ENCODE results near the gene EIF3A. TPM values are rescaled to one million over a fixed set of nuclear protein-coding genes. Genes with fewer than 3 reads are reported as not detected.

EIF3A gene
- total RNA-seq, 4 donors from 2014 or later: 136 to 240 (median 191) TPM

- no peak for ATAC-seq
- Histone ChIP-seq H3K27ac (no peak overlapping the region), H3K27me3 (no peaks in the 10 kb centered on the region), H3K4me1 (no peaks in the 10 kb centered on the region), H3K9me3 (no peaks in the 10 kb centered on the region), H3K4me3 (no peak overlapping the region), H3K36me3 (peaks cover 2 to 100% of the 10 kb centered on the region in 2 donors)
- in situ Hi-C loops (cut with MboI; ENCODE audit: low sequenced_read_pairs in 4 of 4): no loop called here
- no peak for TF ChIP-seq POLR2A (IDR thresholded peaks at IDR 0.05)
- TF ChIP-seq CTCF (IDR thresholded peaks at IDR 0.05 in 4 of 5, conservative IDR thresholded peaks at IDR 0.05 in 1 of 5): no peak
- intact Hi-C loops (cut with DNase I; ENCODE audit: low total_unique reads): no loop called here
- no peak for DNase-seq
Measured at GRCh38 chr10:119049361-119049760, 31.3 kb downstream of the EIF3A start.

- Histone ChIP-seq H3K4me1 (no peaks in the 10 kb centered on the region), H3K27me3 (no peaks in the 10 kb centered on the region), H3K4me3 (no peak overlapping the region), H3K27ac (no peak overlapping the region), H3K9me3 (no peaks in the 10 kb centered on the region), H3K36me3 (peaks cover 7 to 100% of the 10 kb centered on the region in 2 donors)
- intact Hi-C loops (cut with DNase I; ENCODE audit: low total_unique reads) (no loop called here), in situ Hi-C loops (cut with MboI; ENCODE audit: low sequenced_read_pairs in 4 of 4) (no loop called here)
- DNase-seq: no peak
- no peak for TF ChIP-seq POLR2A (IDR thresholded peaks at IDR 0.05)
- no peak for ATAC-seq
Measured at GRCh38 chr10:119045561-119045960, 35.1 kb downstream of the EIF3A start.

- in situ Hi-C loops (cut with MboI; ENCODE audit: low sequenced_read_pairs in 4 of 4) (no loop called here), intact Hi-C loops (cut with DNase I; ENCODE audit: low total_unique reads) (no loop called here)
- TF ChIP-seq POLR2A (IDR thresholded peaks at IDR 0.05) (no peak), CTCF (IDR thresholded peaks at IDR 0.05 in 4 of 5, conservative IDR thresholded peaks at IDR 0.05 in 1 of 5) (no peak)
- Histone ChIP-seq H3K9me3 (no peaks in the 10 kb centered on the region), H3K4me1 (peaks cover 0 to 4% of the 10 kb centered on the region in 2 donors), H3K27ac (no peak overlapping the region), H3K27me3 (no peaks in the 10 kb centered on the region), H3K36me3 (peaks cover 11 to 100% of the 10 kb centered on the region in 2 donors), H3K4me3 (no peak overlapping the region)
- DNase-seq (no peak), ATAC-seq (no peak)
Measured at GRCh38 chr10:119042169-119042568, 38.4 kb downstream of the EIF3A start.

- peaks cover 11 to 100% of the 10 kb centered on the region in 2 donors for H3K36me3 ChIP-seq
- H3K4me3 ChIP-seq: no peak overlapping the region
- no peaks in the 10 kb centered on the region for H3K9me3 ChIP-seq
- no peak for ATAC-seq
- in situ Hi-C loops (cut with MboI; ENCODE audit: low sequenced_read_pairs in 4 of 4) (no loop called here), intact Hi-C loops (cut with DNase I; ENCODE audit: low total_unique reads) (no loop called here)
- no peak for DNase-seq
- peaks cover 0 to 4% of the 10 kb centered on the region in 2 donors for H3K4me1 ChIP-seq
- no peak overlapping the region for H3K27ac ChIP-seq
- H3K27me3 ChIP-seq: no peaks in the 10 kb centered on the region
- TF ChIP-seq POLR2A (IDR thresholded peaks at IDR 0.05) (no peak), CTCF (IDR thresholded peaks at IDR 0.05 in 4 of 5, conservative IDR thresholded peaks at IDR 0.05 in 1 of 5) (no peak)
Measured at GRCh38 chr10:119041326-119041725, 39.3 kb downstream of the EIF3A start.

- DNase-seq (no peak), ATAC-seq (no peak)
- no peaks in the 10 kb centered on the region for H3K27me3 ChIP-seq
- H3K27ac ChIP-seq: no peak overlapping the region
- no peaks in the 10 kb centered on the region for H3K9me3 ChIP-seq
- in situ Hi-C loops (cut with MboI; ENCODE audit: low sequenced_read_pairs in 4 of 4): no loop called here
- H3K4me3 ChIP-seq: no peak overlapping the region
- peaks cover 0 to 4% of the 10 kb centered on the region in 2 donors for H3K4me1 ChIP-seq
- TF ChIP-seq POLR2A (IDR thresholded peaks at IDR 0.05): no peak
- TF ChIP-seq CTCF (IDR thresholded peaks at IDR 0.05 in 4 of 5, conservative IDR thresholded peaks at IDR 0.05 in 1 of 5): no peak
- H3K36me3 ChIP-seq: peaks cover 11 to 92% of the 10 kb centered on the region in 2 donors
- intact Hi-C loops (cut with DNase I; ENCODE audit: low total_unique reads): no loop called here
Measured at GRCh38 chr10:119039161-119039560, 41.5 kb downstream of the EIF3A start.

Data from gastrocnemius medialis (tissue), 4 donors.